Panc1 (cell line): ENCODE data around the gene KIAA1671.

Experiments used
- CTCF ChIP-seq: fragments of 450-650 bp; IDR thresholded peaks from 2 replicates; pipeline ENCODE4 v1.5.1; 2017; ENCODE audit warnings: mild to moderate bottlenecking
- POLR2AphosphoS5 ChIP-seq: IDR thresholded peaks from 2 replicates; pipeline ENCODE4 v1.6.1; 2012; ENCODE audit warnings: mild to moderate bottlenecking, low read depth, low read length, moderate library complexity
- REST ChIP-seq, 2 experiments: IDR thresholded peaks; 2 replicates each; pipeline ENCODE4 v1.6.1; 2011 to 2012; ENCODE audit warnings: low read depth in 2 of 2, control low read depth in 1 of 2, low read length in 1 of 2, mild to moderate bottlenecking in 1 of 2, moderate library complexity in 1 of 2; ENCODE audit not compliant: insufficient read depth in 1 of 2
- SIN3A ChIP-seq: IDR thresholded peaks from 2 replicates; pipeline ENCODE4 v1.6.1; 2012; ENCODE audit warnings: low read depth, mild to moderate bottlenecking, low read length, moderate library complexity, borderline replicate concordance; ENCODE audit not compliant: insufficient read depth
- TCF7L2 ChIP-seq: IDR thresholded peaks from 2 replicates; pipeline ENCODE4 v1.6.1; 2011; ENCODE audit warnings: mild to moderate bottlenecking, low read depth, low read length, inconsistent platforms

GRCh38 chr22:25236417-25236816 is 283.9 kb downstream of the KIAA1671 start:
- no peak for TF ChIP-seq CTCF
- no peak for TF ChIP-seq SIN3A
- TF ChIP-seq POLR2AphosphoS5 = no peak
- no peak for TF ChIP-seq REST (IDR thresholded peaks at IDR 0.05; ENCODE audit: insufficient read depth in 1 of 2, low read depth in 2 of 2, low read length in 1 of 2)
- no peak for TF ChIP-seq TCF7L2
